ENCODE data around the gene EIF6. TPM values are rescaled to one million over a fixed set of nuclear protein-coding genes. Genes with fewer than 3 reads are reported as not detected.
A peak's percentile ranks its signal among the peaks of the same experiment; 100 is the strongest.

The EIF6 gene
- total RNA-seq, 1 experiment from 2014 or later, result 155 TPM

DNA sequence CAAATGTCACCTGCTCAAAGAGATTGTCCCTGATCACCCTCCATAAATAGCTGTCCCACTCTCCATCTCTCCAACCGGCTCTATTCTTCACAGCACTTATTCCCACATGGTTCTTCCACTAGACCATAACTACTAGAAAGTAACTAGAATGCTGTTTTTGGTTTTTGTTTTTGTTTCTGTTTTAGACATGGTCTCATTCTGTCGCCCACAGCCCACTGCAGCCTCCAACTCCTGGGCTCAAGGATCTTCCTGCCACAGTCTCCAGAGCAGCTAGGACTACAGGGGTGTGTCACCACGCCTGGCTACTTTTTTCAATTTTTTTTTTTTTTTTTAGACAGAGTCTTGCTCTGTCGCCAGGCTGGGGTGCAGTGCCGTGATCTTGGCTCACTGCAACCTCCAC lies 45.8 kb downstream of the EIF6 start:
- no peaks in the 10 kb centered on the region; the same call in 1 of the 2 replicates for H3K9me3 ChIP-seq (replicated peaks)
- no peaks in the 10 kb centered on the region for H3K4me1 ChIP-seq (replicated peaks)
- H3K27me3 ChIP-seq (replicated peaks), result no peaks in the 10 kb centered on the region
- no peak for DNase-seq (ENCODE audit: low read depth in 1 of 2, low spot score in 2 of 2)
- no peak overlapping the region for H3K27ac ChIP-seq
- H3K4me3 ChIP-seq, result no peak overlapping the region
- H3K36me3 ChIP-seq, result no peaks in the 10 kb centered on the region

DNA sequence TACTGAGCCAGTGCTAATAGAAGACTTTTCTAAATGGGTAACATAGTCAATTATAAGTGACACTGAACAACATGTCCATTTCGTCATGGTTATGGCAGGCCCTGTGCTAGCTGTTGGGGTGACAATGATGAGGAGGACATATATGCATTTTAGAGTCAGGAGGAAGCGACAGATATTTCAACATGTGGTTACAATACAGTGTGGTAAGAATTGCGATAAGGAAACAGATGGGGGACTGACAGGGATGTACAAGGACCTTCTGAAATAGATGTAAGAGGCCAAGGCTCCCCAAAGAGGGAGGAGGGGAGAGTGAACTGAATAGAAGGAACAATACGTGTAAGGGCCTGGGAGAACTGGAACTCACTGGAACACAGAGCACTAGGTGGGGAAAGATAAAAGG lies 46.4 kb downstream of the EIF6 start:
- Histone ChIP-seq H3K27ac (no peak overlapping the region), H3K27me3 (replicated peaks) (no peaks in the 10 kb centered on the region), H3K9me3 (replicated peaks) (no peaks in the 10 kb centered on the region; the same call in 1 of the 2 replicates), H3K4me1 (replicated peaks) (no peaks in the 10 kb centered on the region), H3K36me3 (no peaks in the 10 kb centered on the region), H3K4me3 (no peak overlapping the region)
- no peak for DNase-seq (ENCODE audit: low read depth in 1 of 2, low spot score in 2 of 2)

DNA sequence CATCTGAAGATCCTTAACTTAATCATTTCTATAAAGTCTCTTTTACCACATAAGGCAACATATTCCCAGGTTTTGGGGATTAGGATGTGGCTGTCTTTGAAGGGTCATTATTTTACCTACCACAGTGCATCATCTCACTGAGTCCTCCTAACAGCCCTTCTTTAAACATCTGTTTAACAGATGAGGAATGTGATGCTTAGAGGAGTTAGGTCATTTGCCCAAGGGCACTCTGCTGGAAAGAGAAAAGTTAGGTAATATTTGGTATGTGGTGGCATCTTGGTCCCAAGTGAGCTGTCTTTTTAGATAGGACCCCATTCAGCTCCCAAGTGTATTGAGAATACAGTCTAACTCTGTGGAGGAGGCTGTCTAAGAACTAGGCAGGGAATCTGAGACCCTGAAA lies 47.1 kb downstream of the EIF6 start:
- no peak overlapping the region for H3K27ac ChIP-seq
- H3K27me3 ChIP-seq (replicated peaks), result no peaks in the 10 kb centered on the region
- H3K4me1 ChIP-seq (replicated peaks), result peaks cover 4% of the 10 kb centered on the region; the same call in 1 of the 2 replicates
- no peak for DNase-seq (ENCODE audit: low read depth in 1 of 2, low spot score in 2 of 2)
- H3K36me3 ChIP-seq, result no peaks in the 10 kb centered on the region
- H3K9me3 ChIP-seq (replicated peaks), result no peaks in the 10 kb centered on the region; the same call in 1 of the 2 replicates
- H3K4me3 ChIP-seq, result no peak overlapping the region

DNA sequence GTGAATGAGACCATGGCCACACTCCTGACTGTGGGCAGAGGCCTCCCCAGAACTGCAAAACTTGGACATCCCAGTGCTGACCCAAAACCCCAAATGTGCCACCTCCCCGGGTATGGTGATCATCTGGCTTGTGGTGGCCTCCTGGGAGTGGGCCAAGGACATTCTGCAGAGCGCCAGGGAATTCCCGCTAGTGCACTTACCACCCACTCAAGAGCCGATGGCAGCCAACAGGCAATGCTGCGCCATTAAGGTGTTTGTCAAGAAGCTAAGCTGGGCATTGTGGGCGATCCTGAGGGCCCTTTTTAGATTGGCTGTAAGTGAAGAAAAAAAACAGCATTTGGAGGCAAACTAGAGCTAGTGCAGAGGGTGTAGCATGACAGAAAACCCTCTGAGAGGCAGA lies 48.7 kb downstream of the EIF6 start:
- Histone ChIP-seq H3K4me3 (no peak overlapping the region), H3K27me3 (replicated peaks) (no peaks in the 10 kb centered on the region), H3K4me1 (replicated peaks) (peaks cover 4% of the 10 kb centered on the region; the same call in 1 of the 2 replicates), H3K9me3 (replicated peaks) (no peaks in the 10 kb centered on the region; the same call in 1 of the 2 replicates), H3K27ac (no peak overlapping the region), H3K36me3 (no peaks in the 10 kb centered on the region)
- DNase-seq (ENCODE audit: low read depth in 1 of 2, low spot score in 2 of 2), result no peak

- Histone ChIP-seq H3K9me3 (replicated peaks) (no peaks in the 10 kb centered on the region; the same call in 1 of the 2 replicates), H3K27ac (no peak overlapping the region), H3K4me3 (no peak overlapping the region), H3K27me3 (replicated peaks) (peaks cover 5% of the 10 kb centered on the region), H3K36me3 (no peaks in the 10 kb centered on the region), H3K4me1 (replicated peaks) (peaks cover 4% of the 10 kb centered on the region; the same call in 1 of the 2 replicates)
- peak in 1 of 2 experiments; percentile 25 for DNase-seq (ENCODE audit: low read depth in 1 of 2, low spot score in 2 of 2)
Observed at GRCh38 chr20:35232575-35232974, 52.0 kb downstream of the EIF6 start.

Other genes starting within 250 kb of the EIF6 start
- gene TRPC4AP, start 192.0 kb downstream of the EIF6 start, total RNA-seq (2014; rRNA removed; shearing (Covaris generic)), result 25.3 and 36.8 TPM in 2 replicates
- 12.1 and 19.1 TPM in 2 replicates for gene EDEM2, start 137.4 kb downstream of the EIF6 start, total RNA-seq (2014; rRNA removed; shearing (Covaris generic))
- gene PROCR, start 112.7 kb downstream of the EIF6 start, total RNA-seq (2014; rRNA removed; shearing (Covaris generic)), result 20.4 and 22.0 TPM in 2 replicates
- gene MMP24, start 58.1 kb downstream of the EIF6 start, total RNA-seq (2014; rRNA removed; shearing (Covaris generic)), result 0.50 and 0.71 TPM in 2 replicates
- 18.5 and 19.1 TPM in 2 replicates for gene MMP24OS, start 6.7 kb downstream of the EIF6 start, total RNA-seq (2014; rRNA removed; shearing (Covaris generic))
- gene FAM83C, start 7.7 kb upstream of the EIF6 start, total RNA-seq (2014; rRNA removed; shearing (Covaris generic)), result not detected in 2 replicates
- gene UQCC1, start 127.2 kb upstream of the EIF6 start, total RNA-seq (2014; rRNA removed; shearing (Covaris generic)), result 25.6 and 26.8 TPM in 2 replicates
- not detected in 2 replicates for gene GDF5, start 153.5 kb upstream of the EIF6 start, total RNA-seq (2014; rRNA removed; shearing (Covaris generic))
- 8.7 and 13.3 TPM in 2 replicates for gene CEP250, start 170.8 kb upstream of the EIF6 start, total RNA-seq (2014; rRNA removed; shearing (Covaris generic))
- not detected in 2 replicates for gene C20orf173, start 244.9 kb upstream of the EIF6 start, total RNA-seq (2014; rRNA removed; shearing (Covaris generic))

Measured in SJSA1 (cell line).